BE2C (cell line): ENCODE measurements around the gene C1orf115.

Experiments
- DNase-seq: peaks from one replicate; pipeline ENCODE4 v3.0.0-alpha.2; 2020
- H3K27me3 ChIP-seq: fragments of 250-450 bp; sonication (Bioruptor Pico); 2 replicates; pipeline ENCODE4 v1.5.1; 2020; ENCODE audit warnings: mild to moderate bottlenecking
- H3K36me3 ChIP-seq: fragments of 250-450 bp; sonication (Bioruptor Pico); 2 replicates; pipeline ENCODE4 v1.5.1; 2020; ENCODE audit warnings: mild to moderate bottlenecking
- H3K4me1 ChIP-seq: fragments of 250-450 bp; sonication (Bioruptor Pico); 2 replicates; pipeline ENCODE4 v1.5.1; 2020
- H3K4me3 ChIP-seq: 2 replicates; pipeline ENCODE4 v1.5.1; 2011; ENCODE audit warnings: low read depth, low read length
- H3K9me3 ChIP-seq: fragments of 250-450 bp; sonication (Bioruptor Pico); 2 replicates; pipeline ENCODE4 v1.5.1; 2020
- TF ChIP-seq, protein P1 (sequence below): IDR thresholded peaks from 2 replicates; pipeline ENCODE4 v1.5.1; 2012; ENCODE audit warnings: mild to moderate bottlenecking, low read depth, low read length

C1orf115 gene

DNA sequence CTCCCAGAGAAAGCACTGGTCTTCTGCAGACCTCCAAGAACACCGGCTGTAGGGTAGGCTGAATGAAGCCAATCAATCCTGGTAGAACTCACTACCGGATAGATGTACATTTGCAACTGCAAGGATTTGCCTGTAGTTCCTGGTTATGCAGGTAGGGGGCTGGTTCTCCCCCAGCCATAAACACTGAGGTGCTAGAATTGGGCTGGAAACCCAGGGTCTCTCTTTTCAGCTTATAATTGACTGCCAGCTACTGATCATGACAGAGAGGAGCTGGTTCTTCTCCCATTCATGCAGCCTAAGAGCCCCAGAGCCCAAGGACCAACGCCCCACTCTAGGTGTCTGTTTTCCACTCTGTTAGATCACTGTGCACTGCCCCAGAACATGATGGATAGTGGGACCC, 36.5 kb downstream of the C1orf115 start:
- TF ChIP-seq, protein P1, sequence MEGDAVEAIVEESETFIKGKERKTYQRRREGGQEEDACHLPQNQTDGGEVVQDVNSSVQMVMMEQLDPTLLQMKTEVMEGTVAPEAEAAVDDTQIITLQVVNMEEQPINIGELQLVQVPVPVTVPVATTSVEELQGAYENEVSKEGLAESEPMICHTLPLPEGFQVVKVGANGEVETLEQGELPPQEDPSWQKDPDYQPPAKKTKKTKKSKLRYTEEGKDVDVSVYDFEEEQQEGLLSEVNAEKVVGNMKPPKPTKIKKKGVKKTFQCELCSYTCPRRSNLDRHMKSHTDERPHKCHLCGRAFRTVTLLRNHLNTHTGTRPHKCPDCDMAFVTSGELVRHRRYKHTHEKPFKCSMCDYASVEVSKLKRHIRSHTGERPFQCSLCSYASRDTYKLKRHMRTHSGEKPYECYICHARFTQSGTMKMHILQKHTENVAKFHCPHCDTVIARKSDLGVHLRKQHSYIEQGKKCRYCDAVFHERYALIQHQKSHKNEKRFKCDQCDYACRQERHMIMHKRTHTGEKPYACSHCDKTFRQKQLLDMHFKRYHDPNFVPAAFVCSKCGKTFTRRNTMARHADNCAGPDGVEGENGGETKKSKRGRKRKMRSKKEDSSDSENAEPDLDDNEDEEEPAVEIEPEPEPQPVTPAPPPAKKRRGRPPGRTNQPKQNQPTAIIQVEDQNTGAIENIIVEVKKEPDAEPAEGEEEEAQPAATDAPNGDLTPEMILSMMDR, result peak; percentile 57
- Histone ChIP-seq H3K9me3 (no peaks in the 10 kb centered on the region), H3K27me3 (no peaks in the 10 kb centered on the region), H3K4me3 (no peak overlapping the region), H3K4me1 (no peaks in the 10 kb centered on the region), H3K36me3 (no peaks in the 10 kb centered on the region)
- DNase-seq, result no peak

DNA sequence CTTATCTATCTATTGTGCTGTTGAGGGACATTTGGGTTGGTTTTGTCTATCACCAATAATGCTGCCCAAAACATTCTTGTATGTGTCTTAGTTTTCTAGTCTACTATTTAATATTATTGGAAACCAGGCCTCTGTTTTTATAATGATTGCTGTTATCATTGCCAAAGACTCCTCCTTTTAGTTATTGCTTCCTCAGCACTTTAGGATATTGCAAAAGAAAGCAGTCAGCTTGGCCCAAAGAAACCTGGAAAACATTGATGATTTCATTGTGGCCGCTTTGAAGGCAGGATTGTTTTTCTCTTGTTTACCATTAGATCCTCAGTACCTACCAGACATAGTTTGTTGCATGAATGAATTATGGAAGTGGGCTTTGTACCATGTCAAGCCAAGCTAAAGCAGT, 37.4 kb downstream of the C1orf115 start:
- Histone ChIP-seq H3K36me3 (no peaks in the 10 kb centered on the region), H3K4me3 (no peak overlapping the region), H3K9me3 (no peaks in the 10 kb centered on the region), H3K4me1 (no peaks in the 10 kb centered on the region), H3K27me3 (no peaks in the 10 kb centered on the region)
- DNase-seq, result no peak
- TF ChIP-seq, protein P1, result no peak

DNA sequence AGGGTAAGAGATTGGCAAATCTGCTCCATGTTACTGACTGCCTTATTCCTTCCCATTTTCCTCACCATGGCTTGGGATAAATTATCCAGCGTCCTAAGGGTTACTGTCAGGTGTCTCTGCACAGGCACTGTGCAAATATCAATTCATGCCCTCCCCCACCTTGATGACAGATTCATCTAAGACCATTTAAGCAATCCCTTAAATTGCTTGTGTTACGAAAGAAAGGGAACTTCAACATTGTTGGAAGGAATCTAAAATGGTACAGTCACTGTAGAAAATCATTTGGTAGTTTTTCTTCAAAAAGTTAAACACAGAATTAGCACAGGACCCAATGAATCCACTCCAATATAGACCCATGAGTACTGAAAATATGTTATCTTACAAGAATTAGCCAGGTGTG, 40.3 kb downstream of the C1orf115 start:
- H3K9me3 ChIP-seq, result no peaks in the 10 kb centered on the region
- TF ChIP-seq, protein P1, result no peak
- H3K4me1 ChIP-seq, result no peaks in the 10 kb centered on the region
- no peak for DNase-seq
- no peaks in the 10 kb centered on the region for H3K27me3 ChIP-seq
- H3K36me3 ChIP-seq, result no peaks in the 10 kb centered on the region
- no peak overlapping the region for H3K4me3 ChIP-seq

DNA sequence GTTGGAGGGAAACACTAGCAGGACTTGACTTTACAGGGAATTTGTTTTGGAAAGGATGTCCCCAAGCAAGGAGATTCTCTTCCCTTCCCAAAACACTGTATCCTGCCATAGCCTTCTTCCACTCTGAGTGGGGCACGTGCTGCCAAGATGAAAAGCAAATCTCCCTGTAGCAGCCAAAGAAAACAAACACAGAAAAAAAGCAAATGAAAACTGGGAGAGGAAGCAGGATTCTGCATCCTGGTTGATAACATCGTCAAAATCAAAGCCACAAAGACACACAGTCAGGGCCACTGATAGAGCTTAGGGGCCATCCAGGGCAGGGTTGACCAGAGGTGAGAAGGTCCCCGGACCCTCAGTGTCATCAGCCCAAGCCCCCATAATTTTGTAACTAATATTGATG, 42.0 kb downstream of the C1orf115 start:
- DNase-seq, result no peak

DNA sequence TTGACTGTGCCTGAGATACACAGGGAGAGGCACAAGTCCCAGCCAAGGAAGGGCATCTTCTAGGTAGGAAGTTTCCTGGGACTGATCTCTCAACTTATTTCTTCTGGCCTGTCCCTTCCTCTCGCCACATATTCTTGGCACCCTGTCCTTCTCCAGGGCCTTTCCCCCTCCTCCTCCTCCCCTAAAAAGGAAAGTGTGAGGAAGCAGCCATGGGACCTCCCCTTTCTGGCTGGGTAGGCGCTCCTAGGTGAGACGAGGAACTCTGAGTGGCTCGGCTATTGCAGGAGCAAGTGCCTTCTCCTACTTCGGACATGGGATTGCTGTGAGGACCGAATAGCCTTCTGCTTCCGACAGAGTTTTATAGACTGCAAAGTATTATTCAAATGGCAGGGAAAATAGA, 42.5 kb downstream of the C1orf115 start:
- no peak for DNase-seq
- no peaks in the 10 kb centered on the region for H3K27me3 ChIP-seq

More for the DNA sequence above, 42.0 kb downstream of the C1orf115 start:
- no peaks in the 10 kb centered on the region for H3K36me3 ChIP-seq
- H3K27me3 ChIP-seq, result no peaks in the 10 kb centered on the region
- TF ChIP-seq, protein P1, result no peak
- no peaks in the 10 kb centered on the region for H3K4me1 ChIP-seq
- H3K4me3 ChIP-seq, result no peak overlapping the region
- H3K9me3 ChIP-seq, result no peaks in the 10 kb centered on the region

DNA sequence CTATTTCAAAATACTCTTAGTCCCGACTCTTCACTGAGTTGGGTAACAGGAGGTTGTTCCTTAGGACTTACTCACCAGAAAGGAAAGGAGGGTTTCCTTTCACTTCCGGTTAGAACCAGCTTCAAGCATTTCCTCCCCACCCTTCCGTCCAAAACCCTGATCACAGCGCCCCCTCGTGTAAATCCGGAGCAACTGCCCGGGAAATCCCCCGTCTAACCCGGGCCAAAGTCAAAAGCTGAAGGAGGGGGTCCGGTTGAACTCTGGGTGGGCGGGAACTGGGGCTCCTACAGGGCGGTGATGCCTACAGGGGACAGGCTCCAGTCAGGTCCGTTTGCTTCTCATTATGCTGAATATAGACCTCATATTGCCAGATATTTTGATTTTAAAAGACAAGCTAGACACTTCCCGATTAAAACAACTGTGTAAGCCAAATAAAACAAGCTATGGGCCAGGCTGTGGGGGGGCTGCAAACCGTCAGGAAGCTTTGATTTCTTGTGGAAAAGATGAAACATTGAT, 43.0 kb downstream of the C1orf115 start:
- H3K4me1 ChIP-seq, result no peaks in the 10 kb centered on the region
- peak; percentile 73 for DNase-seq
- H3K4me3 ChIP-seq, result no peak overlapping the region
- H3K9me3 ChIP-seq, result no peaks in the 10 kb centered on the region
- H3K27me3 ChIP-seq, result no peaks in the 10 kb centered on the region
- no peaks in the 10 kb centered on the region for H3K36me3 ChIP-seq
- TF ChIP-seq, protein P1, result peak; percentile 88

More for the DNA sequence above, 42.5 kb downstream of the C1orf115 start:
- TF ChIP-seq, protein P1, result no peak
- Histone ChIP-seq H3K9me3 (no peaks in the 10 kb centered on the region), H3K4me1 (no peaks in the 10 kb centered on the region), H3K36me3 (no peaks in the 10 kb centered on the region), H3K4me3 (no peak overlapping the region)
